HG03135 (cell line): ENCODE measurements around the gene CPNE9.
A peak's percentile ranks its signal among the peaks of the same experiment; 100 is the strongest.

Source experiments
- ATAC-seq: cut with Tn5 transposase; IDR thresholded peaks from one replicate; pipeline ENCODE4 v1.9.1; 2021; ENCODE audit warnings: mild to moderate bottlenecking, moderate library complexity; ENCODE audit not compliant: unreplicated experiment

CPNE9 gene

GRCh38 chr3:9744162-9744561 lies 40.5 kb downstream of the CPNE9 start:
- no peak for ATAC-seq

DNA sequence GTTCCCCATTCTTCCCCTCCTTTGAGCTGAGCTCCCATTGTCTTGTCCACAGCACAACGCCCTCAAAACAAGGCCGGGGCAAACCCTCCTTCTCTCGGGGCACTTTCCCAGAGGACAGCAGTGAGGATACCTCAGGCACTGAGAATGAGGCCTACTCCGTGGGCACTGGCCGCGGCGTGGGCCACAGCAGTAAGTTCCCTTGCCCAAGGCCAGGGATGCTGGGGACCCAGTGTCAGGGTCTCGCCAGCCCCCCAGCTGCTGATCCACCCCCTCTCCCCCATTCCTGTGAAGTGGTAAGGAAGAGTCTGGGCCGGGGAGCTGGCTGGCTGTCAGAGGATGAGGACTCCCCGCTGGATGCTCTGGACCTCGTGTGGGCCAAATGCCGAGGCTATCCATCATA lies 41.9 kb downstream of the CPNE9 start:
- no peak for ATAC-seq

DNA sequence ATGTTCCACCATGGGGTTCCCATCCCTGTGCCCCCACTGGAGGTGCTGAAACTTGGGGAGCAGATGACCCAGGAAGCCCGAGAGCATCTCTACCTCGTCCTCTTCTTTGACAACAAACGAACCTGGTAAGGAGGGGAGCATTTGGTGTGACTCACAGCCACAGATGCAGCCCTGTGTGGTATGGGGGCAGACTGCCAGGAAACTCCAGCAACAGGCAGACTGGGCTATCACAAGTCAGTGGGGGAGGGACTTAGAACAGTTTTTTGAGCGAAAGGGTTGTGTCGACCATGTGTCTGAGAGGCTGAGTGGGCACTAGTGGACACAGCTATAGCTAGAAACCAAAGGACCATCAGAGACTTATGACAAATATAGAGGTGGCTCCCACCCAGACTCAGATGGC lies 42.7 kb downstream of the CPNE9 start:
- no peak for ATAC-seq

- no peak for ATAC-seq
Measured at GRCh38 chr3:9747267-9747666, 43.6 kb downstream of the CPNE9 start.

DNA sequence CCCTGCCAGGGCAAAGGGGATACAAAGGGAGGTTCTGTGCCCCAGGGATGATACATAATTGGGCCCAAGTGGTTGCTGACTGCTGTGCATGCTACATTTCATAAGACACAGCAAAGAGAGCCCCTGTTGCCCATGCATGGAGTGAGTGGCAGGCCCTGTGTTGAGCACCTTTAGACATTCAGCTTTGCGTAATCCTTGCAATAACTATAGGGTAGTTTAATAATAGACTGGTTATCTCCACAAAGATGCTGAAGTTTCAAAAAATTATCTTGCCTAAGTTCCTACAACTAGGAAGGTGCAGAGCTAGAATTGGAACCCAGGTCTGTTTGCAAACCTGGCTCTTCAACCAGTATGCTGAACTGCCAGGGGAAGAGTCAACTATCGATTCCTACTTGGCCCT lies 44.4 kb downstream of the CPNE9 start:
- no peak for ATAC-seq

DNA sequence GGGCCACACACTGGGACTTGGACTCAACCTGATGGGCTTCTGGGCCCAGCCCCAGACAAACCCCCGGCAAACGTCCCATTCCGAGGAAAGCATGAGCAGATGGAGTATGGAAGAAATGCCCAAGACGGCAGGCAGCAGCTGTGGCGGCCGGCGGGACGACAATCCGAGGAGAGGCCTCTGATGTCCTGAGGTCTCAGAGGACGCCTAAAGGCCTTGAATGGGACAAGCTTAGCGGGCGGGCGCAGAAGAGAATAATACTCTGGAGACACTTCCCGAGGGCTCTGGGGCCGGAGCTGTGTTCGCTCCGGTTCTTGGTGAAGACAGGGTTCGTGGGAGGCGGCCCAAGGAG lies 45.6 kb downstream of the CPNE9 start:
- ATAC-seq = no peak

DNA sequence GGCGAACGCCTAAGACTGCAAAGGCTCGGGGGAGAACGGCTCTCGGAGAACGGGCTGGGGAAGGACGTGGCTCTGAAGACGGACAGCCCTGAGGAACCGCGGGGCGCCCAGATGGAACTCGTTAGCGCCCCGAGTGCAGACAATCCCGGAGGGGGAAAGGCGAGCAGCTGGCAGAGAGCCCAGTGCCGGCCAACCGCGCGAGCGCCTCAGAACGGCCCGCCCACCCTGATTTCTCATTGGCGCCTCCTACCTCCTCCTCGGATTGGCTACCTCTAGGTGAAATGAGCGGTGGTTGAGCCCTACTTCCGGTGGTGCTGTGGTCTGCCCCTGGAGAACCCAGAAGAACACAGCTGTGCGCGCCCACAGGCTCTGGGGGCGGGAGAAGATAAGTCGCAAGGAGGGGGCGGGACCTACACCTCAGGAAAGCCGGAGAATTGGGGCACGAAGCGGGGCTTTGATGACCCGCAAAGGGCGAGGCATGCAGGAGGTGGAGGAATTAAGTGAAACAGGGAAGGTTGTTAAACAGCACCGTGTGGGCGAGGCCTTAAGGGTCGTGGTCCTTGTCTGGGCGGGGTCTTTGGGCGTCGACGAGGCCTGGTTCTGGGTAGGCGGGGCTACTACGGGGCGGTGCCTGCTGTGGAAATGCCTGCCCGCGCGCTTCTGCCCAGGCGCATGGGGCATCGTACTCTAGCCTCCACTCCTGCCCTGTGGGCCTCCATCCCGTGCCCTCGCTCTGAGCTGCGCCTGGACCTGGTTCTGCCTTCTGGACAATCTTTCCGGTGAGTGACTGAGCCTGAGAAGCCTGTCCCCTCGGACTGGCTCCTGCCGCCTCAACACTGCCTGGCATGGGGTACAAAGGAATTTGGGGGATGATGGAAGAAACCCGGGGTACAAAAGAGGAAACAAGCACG lies 46.3 kb downstream of the CPNE9 start, which contains the start of gene OGG1:
TSS of gene OGG1 (plus strand) at position 308 of the 911 bp plus-strand sequence. CDS start at position 643, 335 bp downstream.
- ATAC-seq = peak; percentile 93

GRCh38 chr3:9750556-9751411 lies 47.2 kb downstream of the CPNE9 start:
- no peak for ATAC-seq

GRCh38 chr3:9754678-9755077 lies 51.0 kb downstream of the CPNE9 start:
- no peak for ATAC-seq

- ATAC-seq = no peak
Measured at GRCh38 chr3:9757427-9757826, 53.8 kb downstream of the CPNE9 start.

DNA sequence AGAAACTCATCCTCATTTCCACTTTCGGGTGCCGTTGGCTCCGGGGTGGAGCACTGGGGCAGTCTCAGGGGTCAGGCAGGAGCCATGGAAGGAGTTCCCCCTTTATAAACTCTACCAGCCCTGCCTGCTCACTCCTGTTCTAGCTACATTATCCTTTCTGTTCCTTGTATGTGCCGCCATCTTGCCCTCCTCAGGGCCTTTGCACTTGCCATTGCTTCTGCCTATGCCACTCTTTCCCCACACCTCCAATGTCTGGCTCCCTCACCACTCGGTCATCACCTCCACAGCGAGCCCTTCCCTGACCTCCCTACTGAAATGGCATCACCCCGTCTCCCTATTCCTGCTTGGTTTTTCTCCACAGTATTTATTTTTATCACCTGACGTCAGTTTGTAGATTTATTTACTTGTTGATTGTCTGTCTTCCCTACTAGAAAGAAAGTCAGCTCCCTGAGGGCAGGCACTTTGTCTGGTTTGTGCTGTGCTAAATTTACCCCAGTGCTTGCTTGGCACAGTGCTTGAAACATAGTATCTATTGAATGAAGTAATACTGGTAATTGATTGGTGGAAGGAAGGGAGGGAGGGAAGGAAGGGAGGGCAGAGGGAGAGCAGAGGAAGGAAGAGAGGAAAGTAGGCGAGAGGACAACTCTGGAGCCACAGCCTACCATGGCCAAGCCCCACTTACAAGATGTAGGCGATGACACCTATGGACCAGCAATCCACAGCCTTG lies 57.3 kb downstream of the CPNE9 start:
- no peak for ATAC-seq

DNA sequence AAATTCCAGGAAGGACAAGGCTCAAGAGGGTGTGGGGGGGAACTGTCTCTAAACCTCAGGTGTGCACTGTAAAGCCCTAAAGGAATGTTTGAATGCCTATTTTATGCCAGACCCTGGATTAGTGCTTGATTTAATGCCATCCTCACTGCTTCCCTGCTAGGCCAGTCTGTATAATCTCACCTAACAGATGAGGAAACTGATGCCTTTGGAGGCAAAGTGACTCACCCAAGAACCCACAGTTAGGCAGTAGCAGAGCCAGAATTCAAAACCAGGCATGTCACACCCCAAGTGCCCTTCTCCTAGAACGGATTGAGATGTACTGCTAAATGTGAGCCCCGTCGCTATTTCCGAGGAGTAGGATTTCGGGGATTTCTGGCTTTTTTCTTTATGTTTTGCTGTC lies 58.3 kb downstream of the CPNE9 start:
- no peak for ATAC-seq

DNA sequence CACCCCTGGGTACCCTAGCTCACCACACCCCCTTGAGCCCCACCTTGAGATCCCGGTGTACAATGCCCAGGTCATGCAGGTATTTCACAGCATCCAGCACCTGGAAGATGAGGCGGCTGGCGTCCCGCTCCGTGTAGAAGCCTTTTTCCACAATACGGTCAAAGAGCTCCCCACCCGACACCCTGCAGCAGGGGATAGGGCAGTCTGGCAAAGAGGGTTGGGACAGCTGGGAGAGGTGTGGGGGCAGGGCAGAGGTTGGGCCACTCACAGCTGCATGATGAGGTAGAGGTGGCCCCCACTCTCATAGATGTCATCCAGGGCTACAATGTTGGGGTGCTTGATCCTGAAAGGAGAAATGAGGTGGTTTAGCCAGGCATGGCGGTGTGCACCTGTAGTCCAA lies 59.2 kb downstream of the CPNE9 start:
- no peak for ATAC-seq

DNA sequence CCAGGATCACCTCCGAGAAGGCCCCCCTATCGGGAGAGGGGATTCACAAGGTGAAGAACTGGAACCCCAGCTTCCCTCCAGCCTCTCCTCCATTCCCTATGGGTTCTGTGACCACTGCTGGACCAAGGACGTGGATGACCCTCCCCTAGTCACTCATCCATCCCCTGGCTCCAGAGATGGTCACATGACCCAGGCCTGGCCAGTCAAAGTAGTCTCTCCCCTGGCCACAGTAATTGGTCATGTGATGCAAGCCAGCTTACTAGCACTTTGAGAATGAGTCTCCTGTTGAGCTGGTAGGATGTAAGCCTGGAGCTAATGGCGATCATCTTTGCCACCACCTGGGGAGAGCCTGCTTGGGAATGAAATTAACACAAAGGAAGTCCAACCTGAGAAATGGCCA lies 62.2 kb downstream of the CPNE9 start:
- ATAC-seq = no peak

DNA sequence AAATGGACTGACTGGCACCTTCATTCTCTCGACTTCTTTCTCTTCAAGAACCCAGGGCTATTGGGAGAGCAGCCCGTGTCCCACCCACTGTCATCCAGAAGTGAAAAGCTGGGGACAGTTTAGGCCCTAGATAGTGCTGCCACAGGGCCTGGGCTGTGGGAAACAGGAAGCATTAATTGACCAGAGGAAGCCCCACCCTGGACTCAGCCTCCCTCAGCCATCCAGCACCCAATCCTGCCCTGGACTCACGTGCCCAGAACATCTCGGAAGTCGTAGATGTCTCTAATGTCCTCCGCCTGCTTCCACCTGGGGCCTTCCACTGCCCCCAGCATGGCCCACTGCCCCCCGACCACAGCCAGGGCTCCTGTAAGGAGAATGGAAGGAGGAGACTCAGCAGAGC lies 63.8 kb downstream of the CPNE9 start:
- ATAC-seq = no peak

DNA sequence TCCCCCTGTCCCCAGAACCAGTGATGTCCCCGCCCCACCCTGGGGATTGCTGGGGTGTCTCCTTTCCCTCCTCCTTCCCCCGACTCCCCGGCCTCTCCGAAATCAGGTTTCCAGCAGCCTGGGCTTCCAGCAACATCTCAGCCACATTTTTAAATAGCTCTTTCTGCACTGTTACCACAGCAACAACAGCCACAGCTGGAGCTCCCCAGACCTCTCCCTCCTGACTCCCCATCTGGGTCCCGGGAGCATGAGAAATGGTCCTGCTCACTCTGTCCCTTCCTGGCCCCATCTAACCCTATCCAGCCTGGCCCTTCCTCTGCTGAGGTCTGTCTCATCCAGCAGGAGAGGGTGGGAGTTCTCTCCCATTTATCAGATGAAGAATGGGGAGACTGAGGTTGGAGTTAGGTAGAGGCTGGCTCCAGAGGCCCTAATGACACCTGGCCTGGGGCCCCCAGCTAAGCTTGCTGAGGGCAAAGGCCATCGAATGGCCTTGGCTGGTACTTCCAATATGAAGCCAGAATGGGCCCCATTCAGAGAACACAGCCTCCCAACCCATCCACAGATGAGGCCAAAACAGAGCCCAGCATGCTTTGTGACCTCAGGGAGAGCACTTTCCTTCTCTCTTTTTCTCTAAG lies 64.6 kb downstream of the CPNE9 start:
- no peak for ATAC-seq

- no peak for ATAC-seq
Measured at GRCh38 chr3:9769012-9769411, 65.4 kb downstream of the CPNE9 start.

GRCh38 chr3:9769426-9770275 lies 66.0 kb downstream of the CPNE9 start, which contains the start of gene CAMK1:
TSS of gene CAMK1 (minus strand) at chr3:9769947. CDS start at chr3:9767749, 2,198 bp downstream.
- peak; percentile 65 for ATAC-seq

- no peak for ATAC-seq
Measured at GRCh38 chr3:9770276-9770812, 66.7 kb downstream of the CPNE9 start.
